HG02970 (cell line): Measurements from ENCODE around the gene OSBPL9.

Source experiments
- ATAC-seq: cut with Tn5 transposase; IDR thresholded peaks from one replicate; pipeline ENCODE4 v1.9.1; 2021; ENCODE audit warnings: mild to moderate bottlenecking, moderate library complexity, moderate number of reproducible peaks; ENCODE audit not compliant: unreplicated experiment, low FRiP score

The OSBPL9 gene, protein sequence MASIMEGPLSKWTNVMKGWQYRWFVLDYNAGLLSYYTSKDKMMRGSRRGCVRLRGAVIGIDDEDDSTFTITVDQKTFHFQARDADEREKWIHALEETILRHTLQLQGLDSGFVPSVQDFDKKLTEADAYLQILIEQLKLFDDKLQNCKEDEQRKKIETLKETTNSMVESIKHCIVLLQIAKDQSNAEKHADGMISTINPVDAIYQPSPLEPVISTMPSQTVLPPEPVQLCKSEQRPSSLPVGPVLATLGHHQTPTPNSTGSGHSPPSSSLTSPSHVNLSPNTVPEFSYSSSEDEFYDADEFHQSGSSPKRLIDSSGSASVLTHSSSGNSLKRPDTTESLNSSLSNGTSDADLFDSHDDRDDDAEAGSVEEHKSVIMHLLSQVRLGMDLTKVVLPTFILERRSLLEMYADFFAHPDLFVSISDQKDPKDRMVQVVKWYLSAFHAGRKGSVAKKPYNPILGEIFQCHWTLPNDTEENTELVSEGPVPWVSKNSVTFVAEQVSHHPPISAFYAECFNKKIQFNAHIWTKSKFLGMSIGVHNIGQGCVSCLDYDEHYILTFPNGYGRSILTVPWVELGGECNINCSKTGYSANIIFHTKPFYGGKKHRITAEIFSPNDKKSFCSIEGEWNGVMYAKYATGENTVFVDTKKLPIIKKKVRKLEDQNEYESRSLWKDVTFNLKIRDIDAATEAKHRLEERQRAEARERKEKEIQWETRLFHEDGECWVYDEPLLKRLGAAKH

DNA sequence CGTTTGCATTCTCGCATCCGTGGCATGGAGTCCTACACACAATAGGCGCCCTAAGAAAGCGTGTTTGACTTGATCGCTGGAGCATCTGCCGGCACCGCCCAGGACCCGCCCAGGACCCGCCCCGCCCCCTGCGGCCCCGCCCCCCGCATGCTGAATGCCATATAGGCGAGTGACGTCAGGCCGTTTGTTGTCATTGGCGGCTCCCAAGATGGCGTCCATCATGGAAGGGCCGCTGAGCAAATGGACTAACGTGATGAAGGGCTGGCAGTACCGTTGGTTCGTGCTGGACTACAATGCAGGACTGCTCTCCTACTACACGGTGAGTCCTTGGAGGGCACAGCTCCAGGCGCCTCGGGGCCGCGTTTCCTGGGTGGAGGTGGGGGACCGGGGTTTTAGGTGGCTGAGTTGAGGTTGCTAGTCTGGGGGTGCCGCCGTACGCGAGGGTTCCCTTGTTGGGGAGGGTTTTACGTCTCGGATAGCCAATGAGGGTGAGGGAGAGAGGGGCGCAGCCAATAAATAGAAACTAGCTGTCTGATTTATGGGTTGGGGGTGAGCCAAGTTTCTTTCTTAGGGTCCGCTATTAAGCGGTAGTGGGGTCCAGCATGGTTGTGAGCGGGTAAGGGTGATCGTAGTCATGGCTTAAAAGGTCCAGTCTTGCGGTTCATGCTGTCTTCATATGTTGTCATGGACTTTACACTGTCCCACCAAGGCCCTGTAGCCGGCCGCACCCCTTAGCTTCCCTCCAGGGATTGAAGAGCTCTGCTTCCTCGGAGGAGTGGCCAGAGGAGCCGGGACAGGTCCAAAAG, at the start of gene OSBPL9:
OSBPL9 (plus strand) TSS at position 190 of the 806 bp plus-strand sequence; CDS start at position 209, 19 bp downstream.
- ATAC-seq = peak; percentile 67

DNA sequence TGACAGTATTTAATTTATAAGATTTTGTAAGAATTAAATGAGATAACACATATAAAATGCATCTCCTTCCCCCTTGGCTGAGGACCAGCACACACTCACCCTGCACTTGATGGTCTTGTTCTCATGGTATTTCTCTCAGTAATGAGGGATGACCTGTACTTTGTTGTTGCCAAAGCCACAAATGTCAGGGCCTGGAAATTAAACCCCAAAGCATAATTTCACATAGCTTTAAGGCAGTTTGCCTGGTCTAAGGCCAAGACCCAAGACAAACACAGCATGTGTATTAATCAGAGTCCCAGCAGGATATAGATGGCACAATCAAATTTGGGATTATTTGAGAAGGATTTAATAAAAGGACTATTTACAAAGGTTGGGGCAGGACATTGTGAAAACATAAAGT, 49.2 kb upstream of the OSBPL9 start:
- ATAC-seq = no peak

DNA sequence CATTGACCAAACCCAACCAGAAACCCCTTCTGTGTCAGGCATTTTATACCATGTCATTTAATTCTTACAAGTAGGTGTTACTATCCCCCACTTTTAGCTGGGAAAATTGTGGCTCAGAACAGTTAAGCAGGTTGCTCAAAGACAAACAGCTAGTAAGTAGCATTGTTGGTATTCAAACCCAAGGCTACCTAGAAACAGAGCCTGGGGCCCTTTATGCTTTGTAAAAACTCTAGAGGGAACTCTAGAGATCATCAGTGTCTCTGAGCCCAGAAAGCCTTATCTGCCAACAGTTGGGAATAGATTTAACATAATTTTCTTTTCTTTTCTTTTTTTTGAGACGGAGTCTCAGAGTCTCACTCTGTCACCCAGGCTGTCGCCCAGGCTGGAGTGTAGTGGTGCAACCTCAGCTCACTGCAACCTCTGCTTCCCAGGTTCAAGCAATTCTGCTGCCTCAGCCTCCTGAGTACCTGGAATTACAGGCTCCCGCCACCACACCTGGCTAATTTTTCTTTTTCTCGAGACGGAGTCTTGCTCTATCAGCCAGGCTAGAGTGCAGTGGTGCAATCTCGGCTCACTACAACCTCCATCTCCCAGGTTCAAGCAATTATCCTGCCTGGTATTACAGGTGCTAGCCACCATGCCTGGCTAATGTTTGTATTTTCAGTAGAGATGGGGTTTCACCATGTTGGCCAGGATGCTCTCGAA, 48.5 kb upstream of the OSBPL9 start:
- ATAC-seq = no peak

DNA sequence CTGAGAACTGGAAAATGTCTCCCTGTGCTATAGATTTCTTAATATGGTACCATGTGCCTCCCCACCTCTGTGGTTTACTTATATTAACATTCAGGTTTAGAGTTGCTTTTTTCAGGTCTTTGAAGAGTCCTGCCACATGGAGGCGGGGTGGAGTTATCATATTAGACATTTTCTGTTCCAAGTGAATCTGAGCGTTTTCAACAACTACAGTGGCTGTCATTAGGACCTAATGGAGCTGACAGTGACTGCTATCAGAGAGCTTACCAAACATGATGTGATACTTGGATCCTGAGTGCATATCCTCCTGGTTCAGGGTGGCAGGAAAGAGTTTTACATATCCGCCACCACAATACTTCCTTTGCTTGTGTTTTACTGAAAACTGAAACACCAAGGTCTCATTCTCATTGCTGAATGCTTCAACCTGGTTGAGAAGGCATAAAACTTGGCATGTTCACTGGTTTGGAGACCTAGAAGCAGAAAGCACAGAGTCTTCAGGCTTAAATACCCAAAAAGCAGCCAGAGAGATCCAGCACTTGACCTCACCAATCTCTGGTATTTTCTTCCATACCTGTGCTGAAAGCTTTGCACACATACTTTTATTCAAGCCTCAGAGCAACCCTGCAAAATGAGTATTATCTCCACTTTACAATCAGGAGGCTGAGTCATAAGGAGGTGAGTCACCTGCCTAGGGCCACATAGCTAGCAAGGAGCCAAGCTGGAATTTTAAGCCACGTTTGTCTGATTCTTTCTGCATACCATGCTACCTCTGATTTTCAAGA, 47.4 kb upstream of the OSBPL9 start:
- peak; percentile 57 for ATAC-seq

DNA sequence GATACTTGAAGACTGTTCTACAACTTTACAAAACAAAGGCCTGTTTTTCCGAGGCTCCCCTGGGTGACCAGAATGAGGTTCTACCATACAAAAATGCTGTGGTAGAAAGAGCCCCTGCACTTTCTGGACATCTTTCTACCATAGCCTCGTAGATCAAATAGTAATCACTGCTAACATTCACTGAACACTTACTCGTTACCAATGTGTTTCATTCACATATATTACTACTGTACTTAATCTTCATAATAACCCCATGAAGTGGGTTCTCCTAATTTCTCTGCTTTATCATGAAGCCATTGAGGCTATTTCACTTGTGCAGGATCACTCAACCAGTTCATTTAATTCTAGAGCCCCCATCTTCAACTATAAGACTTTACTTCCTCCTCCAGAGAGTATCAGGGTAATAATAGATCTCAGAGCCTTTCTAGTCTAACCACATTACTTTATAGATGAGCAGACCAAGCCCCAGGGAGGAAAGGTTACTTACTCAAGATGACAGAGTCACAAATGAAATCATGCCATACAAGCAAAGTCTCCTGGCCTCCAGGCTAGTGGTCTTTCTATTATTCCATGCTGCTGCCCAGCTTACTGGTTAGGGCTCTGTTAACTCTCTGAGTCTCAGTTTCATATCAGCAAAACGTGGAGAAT, 46.7 kb upstream of the OSBPL9 start:
- ATAC-seq = no peak

DNA sequence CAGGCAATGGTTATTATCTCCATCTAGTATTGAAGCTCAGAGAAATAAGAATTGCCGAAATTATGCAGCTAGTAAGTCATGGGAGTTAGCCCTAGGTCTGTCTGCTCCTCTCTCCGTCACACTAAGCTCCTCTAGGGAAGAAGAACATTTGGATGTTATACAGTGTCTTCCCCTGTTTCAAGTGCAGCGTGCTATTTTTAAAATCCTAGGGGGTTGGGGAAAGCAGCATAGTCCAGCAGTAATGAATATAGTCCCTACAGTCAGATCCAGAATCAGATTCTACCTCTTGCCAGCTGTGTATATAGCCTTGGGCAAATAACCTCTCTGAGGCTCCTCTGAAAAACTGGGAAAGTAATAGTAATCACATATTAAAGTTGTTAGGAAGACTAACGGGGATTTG, 44.5 kb upstream of the OSBPL9 start:
- ATAC-seq = no peak

DNA sequence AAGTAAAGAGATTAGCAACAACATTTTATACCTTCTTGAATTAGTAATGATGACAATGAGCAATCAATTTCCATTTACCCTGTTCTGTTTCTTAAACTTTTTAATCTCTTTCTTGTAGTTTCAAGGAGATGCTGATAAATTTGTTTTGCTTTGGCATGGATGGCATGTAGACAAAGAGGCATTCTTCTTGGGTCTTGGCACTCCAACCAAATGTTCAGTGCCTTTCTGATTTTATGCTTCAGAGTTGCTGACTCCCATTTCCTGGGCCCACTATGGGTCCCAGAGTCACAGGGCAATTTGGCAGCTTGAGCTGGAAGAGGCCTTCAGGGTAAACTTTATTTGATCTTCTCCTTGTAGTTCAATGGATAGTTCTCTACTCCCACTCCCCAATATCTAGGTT, 42.1 kb upstream of the OSBPL9 start:
- no peak for ATAC-seq

DNA sequence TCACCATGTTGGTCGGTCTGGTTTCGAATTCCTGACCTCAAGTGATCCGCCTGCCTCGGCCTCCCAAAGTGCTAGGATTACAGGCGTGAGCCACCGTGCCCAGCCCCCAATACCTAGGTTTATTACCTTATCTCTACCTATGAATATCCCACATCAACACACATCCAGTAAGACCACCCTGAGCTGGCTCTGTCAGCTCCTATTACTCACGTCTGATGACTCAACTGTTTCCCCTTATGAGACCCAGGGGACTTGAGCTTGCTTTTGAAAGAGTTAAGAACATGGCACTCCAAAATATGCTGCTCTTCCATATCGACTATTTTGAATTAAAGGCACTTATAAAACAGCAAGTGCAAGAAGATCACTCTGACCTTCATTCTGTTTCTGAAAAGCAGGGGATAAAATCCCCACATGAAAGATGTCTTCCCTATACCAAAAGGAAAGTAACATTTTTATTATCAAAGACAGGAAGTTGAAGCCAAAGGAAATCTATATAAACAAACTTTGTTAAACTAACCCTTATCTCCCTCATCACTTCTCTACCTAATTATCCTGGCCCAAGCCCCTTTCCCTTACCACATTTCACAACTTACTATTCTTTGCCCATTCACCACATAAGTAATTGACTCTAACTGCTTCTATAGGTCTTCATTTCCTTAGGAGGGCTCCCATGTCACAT, 41.3 kb upstream of the OSBPL9 start:
- no peak for ATAC-seq

DNA sequence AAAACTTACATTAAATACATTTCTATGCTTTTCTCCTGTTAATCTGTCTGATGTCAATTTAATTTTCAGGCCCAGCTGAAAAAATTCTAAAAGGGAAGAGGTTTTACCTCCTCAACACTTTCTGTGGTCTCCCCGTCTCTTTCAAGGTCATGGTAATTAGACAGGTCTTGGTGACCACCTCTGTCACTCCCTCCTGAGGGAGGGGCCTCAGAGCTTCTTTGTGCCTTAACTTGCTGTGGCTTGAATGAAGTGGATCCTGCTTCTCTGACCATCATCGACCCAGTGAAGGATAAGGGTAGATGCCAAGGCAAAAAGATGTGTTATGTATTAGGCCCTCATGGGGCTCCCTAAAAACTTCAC, 40.8 kb upstream of the OSBPL9 start:
- ATAC-seq = no peak

DNA sequence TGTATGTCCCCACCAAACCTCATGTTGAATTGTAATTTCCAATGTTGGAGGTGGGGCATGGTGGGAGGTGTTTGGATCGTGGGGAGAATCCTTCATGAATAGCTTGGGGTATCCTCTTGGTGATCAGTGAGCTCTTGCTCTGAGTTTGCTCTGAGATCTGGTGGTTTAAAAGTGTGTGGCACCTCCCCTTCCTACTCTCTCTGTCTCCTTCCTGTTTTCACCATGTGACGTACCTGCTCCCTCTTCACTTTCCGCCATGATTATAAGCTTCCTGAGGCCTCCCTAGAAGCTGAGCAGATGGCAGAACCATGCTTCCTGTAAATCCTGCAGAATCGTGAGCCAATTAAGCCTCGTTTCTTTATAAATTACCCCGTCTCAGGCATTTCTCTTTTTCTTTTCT, 40.0 kb upstream of the OSBPL9 start:
- ATAC-seq = no peak

DNA sequence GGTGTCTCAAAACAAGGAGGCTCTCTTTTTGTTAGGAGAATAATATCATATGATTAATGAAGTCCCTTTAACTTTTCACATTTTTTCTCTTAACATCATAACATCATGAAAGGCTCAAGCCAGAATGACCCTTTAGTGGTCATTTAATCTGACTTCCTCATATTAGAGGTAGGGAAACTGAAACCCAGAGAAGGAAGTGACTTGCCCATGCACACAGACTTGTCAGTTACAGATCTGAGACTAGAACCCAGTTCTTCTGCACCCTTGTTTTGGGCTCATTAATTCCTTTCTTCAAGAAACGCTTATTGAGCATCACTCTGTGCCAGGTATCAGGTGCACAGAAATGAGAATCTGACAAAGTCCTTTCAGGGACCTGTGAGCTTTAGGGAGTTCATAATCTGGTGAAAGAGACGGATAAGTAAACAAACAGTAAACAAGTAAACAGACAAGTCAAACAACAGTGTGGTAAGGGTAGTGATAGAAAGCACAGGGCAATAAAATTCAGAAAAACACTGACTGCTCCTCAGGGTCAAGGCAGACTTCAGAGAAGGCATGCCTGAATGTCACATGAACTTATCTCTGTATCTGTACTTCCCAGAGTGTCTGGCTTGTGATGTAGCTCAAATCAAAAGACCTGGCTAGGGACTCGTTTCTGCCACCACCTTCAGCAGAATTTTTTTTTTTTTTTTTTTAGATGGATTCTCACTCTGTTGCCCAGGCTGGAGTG, 38.3 kb upstream of the OSBPL9 start:
- ATAC-seq = no peak

DNA sequence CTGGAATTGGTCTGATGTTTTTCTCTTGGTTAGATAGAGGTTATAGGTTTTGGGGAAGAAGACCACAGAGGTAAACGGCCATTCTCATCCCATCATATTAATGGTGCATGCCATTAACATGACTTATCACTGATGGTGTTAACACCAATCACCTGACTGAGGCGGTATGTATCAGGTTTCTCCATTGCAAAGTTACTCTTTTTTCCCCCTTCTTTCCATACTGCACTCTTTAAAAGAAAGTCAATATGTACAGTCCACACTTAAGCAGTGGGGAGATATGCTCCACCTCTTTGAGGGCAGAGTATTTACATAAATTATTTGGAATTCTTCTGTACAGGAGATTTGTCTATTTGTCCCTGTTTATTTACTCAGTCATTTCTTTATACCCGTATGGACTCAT, 35.7 kb upstream of the OSBPL9 start:
- ATAC-seq = no peak

DNA sequence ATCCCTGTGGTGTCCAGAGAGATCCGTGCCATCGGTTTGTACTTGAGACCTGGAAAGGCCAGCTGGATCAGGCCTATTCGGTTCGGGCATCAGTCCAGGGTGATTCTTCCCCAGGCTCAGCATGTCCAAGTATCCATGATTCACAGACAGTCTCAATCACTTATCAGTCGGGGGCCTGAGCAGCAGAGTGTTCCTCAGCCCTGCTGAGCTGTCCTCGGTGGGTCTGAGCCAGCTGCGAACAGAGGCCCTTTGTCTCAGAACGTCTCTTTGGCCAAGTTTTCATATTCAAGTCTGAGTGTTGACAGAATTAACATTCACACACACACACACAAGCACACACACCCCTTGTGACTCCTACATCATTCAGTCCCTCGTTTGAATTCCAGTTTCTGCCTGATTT, 33.4 kb upstream of the OSBPL9 start:
- no peak for ATAC-seq

DNA sequence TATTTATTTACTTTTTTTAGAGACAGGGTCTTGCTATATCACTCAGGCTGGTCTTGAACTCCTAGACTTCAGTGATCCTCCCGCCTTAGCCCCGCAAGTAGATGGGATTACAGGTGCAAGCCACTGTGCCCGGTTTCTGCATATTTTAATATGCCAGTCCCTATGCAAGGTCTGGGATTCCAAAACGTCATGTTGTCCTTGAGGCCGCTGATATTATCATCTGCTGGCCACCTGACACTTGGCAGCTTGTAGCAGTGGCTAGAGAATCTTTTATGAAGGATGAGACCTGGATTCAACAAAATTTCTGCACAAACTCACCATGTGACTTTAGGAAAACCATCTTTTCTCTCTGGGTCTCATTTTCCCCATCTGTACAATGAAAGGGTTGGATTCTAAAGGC, 32.9 kb upstream of the OSBPL9 start:
- no peak for ATAC-seq

DNA sequence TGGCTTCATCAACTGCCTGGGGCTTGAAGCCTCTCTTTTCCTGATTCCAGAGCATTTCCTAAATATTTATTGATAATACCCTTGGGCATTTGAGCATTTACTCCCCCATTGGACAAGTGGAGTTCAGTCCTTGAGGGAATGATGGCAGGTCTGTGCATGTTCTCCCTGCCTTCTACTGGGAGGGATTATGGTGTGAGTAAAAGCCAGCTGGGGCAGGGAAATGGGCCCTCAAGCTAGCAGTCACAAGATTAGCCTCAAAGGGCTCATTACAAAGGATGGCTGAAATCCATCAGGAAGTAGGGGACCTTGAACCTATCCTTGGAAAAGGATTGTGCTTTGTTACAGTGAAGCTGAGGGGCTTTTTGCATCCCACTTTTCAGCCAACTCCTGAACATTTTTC, 24.2 kb upstream of the OSBPL9 start:
- ATAC-seq = no peak

DNA sequence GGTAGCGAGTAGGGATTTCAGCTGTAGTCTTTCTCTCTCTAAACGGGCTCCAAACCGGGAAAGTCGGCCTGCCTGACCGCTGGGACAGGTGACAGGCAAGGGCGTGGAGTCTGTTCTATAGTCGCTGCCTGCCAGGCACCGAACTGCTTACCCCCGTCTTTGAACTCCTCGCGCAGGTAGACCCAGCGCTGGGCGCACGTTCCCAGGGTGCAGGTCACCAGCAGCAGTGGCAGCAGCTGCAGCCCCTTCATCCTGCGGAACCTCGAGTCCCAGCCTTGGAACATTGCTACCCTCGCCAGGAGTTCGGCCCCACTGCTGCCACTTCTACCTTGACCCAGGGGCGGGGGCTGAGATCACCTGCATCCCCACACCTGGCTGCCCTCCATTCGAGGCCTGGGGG, 22.2 kb upstream of the OSBPL9 start:
- no peak for ATAC-seq

DNA sequence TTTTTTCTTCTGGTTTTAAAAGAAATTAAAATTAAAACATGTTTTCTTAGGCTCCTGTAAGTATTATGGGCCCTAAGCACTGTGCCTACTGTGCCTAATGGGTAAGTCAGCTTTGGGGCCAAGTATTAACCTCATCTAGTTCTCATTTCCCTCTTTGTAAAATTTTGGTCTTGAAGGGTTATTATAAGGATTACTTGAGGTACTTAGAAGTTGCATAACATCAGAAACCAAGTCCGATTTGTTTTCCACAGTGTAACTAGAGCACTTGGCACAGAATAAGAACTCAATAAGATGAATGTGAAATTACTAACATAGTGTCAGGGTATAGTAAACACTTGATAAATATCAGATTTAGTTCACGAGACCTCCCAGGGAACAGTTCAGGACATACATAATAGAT, 16.4 kb upstream of the OSBPL9 start:
- no peak for ATAC-seq

DNA sequence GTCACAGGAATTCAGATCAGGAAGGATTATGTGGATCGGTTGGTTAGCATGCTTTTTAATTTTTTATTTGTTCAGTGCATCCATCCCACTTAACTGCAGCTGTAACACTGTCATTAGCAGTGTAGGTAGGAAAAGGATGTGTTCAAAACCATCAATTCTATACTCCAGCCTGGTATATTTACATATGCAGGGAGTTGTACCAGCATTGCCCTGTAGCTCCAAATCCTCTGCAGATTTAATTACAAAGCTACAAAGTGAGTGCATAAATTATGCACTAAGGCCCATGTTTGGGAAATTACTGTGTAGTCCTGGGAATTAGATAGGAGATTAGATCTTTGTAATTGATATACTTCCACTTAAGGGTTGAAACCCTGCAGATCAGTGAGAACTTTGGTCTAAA, 15.9 kb upstream of the OSBPL9 start:
- no peak for ATAC-seq
